Fibroblast of villous mesenchyme (primary cell): ENCODE data around the gene CNNM3. TPM values are rescaled to one million over a fixed set of nuclear protein-coding genes. Genes with fewer than 3 reads are reported as not detected.

Experiments used
- DNase-seq: peaks from one replicate; pipeline ENCODE4 v3.0.0-alpha.2; 2010; ENCODE audit warnings: low read depth
- H3K4me3 ChIP-seq: 2 replicates; pipeline ENCODE4 v1.5.1; 2011; ENCODE audit warnings: low read depth, mild to moderate bottlenecking, low read length
- small RNA-seq: library from RNA; depleted of rRNA; stranded (forward); fragments of <200 nt; gene quantifications from one replicate; pipeline ENCODE3, GENCODE V24; 2012
- total RNA-seq: library from RNA; depleted of rRNA; stranded (reverse); fragments of >200 nt; gene quantifications from 2 replicates; pipeline ENCODE4 v1.2.3, GENCODE V29; 2012
- TF ChIP-seq, protein P1 (sequence below): IDR thresholded peaks from 2 replicates; pipeline ENCODE4 v1.5.1; 2012; ENCODE audit warnings: low read depth, mild to moderate bottlenecking, low read length; ENCODE audit not compliant: insufficient read depth

The CNNM3 gene
- total RNA-seq, 1 donor: 8.6 TPM

- no peak for DNase-seq
- no peak overlapping the region for H3K4me3 ChIP-seq
- TF ChIP-seq, protein P1, sequence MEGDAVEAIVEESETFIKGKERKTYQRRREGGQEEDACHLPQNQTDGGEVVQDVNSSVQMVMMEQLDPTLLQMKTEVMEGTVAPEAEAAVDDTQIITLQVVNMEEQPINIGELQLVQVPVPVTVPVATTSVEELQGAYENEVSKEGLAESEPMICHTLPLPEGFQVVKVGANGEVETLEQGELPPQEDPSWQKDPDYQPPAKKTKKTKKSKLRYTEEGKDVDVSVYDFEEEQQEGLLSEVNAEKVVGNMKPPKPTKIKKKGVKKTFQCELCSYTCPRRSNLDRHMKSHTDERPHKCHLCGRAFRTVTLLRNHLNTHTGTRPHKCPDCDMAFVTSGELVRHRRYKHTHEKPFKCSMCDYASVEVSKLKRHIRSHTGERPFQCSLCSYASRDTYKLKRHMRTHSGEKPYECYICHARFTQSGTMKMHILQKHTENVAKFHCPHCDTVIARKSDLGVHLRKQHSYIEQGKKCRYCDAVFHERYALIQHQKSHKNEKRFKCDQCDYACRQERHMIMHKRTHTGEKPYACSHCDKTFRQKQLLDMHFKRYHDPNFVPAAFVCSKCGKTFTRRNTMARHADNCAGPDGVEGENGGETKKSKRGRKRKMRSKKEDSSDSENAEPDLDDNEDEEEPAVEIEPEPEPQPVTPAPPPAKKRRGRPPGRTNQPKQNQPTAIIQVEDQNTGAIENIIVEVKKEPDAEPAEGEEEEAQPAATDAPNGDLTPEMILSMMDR: no peak
Measured at GRCh38 chr2:96881349-96882195, 65.5 kb downstream of the CNNM3 start.

GRCh38 chr2:96882230-96882629 lies 66.2 kb downstream of the CNNM3 start:
- no peak overlapping the region for H3K4me3 ChIP-seq
- TF ChIP-seq, protein P1: no peak
- no peak for DNase-seq

GRCh38 chr2:96882906-96883305 lies 66.8 kb downstream of the CNNM3 start:
- TF ChIP-seq, protein P1: no peak
- DNase-seq: no peak
- H3K4me3 ChIP-seq: no peak overlapping the region

DNA sequence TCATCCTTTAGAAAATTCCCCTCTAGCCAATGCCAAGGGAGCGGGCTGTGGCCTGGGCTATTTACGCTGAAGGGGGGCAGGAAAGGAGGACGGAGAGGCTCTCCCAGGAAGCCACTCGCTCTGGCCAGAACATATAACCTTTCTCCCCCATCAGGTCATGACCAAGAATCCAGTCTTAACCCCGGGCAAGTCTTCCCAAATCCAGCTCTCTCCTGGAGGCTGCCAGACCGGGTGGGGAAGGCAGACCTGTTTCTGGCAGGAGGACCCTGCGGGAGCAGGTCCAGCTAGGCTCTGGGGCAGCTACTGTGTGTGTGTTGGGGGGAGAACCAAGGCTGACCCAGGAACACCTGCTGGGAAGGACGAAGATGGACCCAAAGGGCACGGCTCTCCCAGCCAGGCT lies 67.2 kb downstream of the CNNM3 start:
- no peak for DNase-seq
- H3K4me3 ChIP-seq: no peak overlapping the region
- TF ChIP-seq, protein P1: no peak

Small RNA genes lying within 50 kb of the gene (small RNA-seq; reads per million reads assigned to genes)
- not detected for gene MIR3127

Other genes with a start within 250 kb of the CNNM3 start
- gene KANSL3, start 178.0 kb upstream of the CNNM3 start, total RNA-seq: 35.4 and 37.4 TPM in 2 replicates
- gene FER1L5, start 173.5 kb upstream of the CNNM3 start, total RNA-seq: 0.64 and 0.86 TPM in 2 replicates
- gene LMAN2L, start 76.2 kb upstream of the CNNM3 start, total RNA-seq: 15.1 and 31.1 TPM in 2 replicates
- gene CNNM4, start 55.4 kb upstream of the CNNM3 start, total RNA-seq: 3.9 and 5.6 TPM in 2 replicates
- gene ANKRD23, start 27.8 kb downstream of the CNNM3 start, total RNA-seq: 1.3 TPM in 2 replicates
- 4.7 and 5.8 TPM in 2 replicates for gene ANKRD39, start 41.7 kb downstream of the CNNM3 start, total RNA-seq
- 16.4 and 22.5 TPM in 2 replicates for gene SEMA4C, start 53.8 kb downstream of the CNNM3 start, total RNA-seq
- not detected in 2 replicates for gene FAM178B, start 170.3 kb downstream of the CNNM3 start, total RNA-seq